IPS DF 6.9 (cell line): ENCODE measurements around the gene NAA15.

Source experiments
- DNase-seq: peaks from one replicate; pipeline ENCODE4 v3.0.0-alpha.2; 2013; ENCODE audit warnings: low read depth, low spot score
- H3K27ac ChIP-seq: one replicate; pipeline ENCODE4 v1.5.1; 2013; ENCODE audit warnings: low read length, control low read depth
- H3K27me3 ChIP-seq: 2 replicates; pipeline ENCODE4 v1.6.1; 2013; ENCODE audit warnings: mild to moderate bottlenecking, low read length; ENCODE audit not compliant: control insufficient read depth, insufficient read depth
- H3K36me3 ChIP-seq: 2 replicates; pipeline ENCODE4 v1.6.1; 2013; ENCODE audit warnings: low read length; ENCODE audit not compliant: control insufficient read depth, insufficient read depth
- H3K4me1 ChIP-seq: 2 replicates; pipeline ENCODE4 v1.6.1; 2013; ENCODE audit warnings: low read length; ENCODE audit not compliant: control insufficient read depth, insufficient read depth
- H3K4me3 ChIP-seq: 2 replicates; pipeline ENCODE4 v1.5.1; 2013; ENCODE audit warnings: mild to moderate bottlenecking, low read length
- H3K9me3 ChIP-seq: 2 replicates; pipeline ENCODE4 v1.6.1; 2013; ENCODE audit warnings: low read length, inconsistent platforms; ENCODE audit not compliant: control insufficient read depth, insufficient read depth
- WGBS: extraction: QIAGEN DNeasy Blood & Tissue Kit; methylation state at CpG from one replicate; pipeline ENCODE4 v1.1.7; 2013; ENCODE audit warnings: mixed read lengths, missing lambda C conversion rate; ENCODE audit not compliant: insufficient read length, insufficient coverage; 5-methylcytosine and 5-hydroxymethylcytosine counted together

NAA15 gene

DNA sequence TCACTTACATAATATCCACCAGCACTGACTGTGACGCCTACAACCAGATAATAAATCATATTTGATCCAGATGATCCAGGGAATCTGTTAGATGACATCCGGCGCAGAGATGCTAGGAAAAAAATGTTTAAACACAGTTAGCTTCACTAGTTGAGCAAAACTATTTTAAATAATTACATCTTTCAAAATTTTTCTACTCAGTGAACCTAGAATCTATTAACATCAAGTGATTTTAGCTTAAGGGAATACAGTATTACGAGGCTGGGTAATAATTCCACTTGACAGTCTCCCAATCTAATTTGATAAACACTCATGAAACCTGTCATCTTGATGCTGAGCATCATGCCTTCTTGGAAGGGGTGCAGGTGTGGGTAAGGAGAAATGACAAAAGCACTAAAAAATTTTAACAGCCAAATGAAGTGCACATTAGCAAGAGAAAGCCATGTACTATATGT, 26.0 kb upstream of the NAA15 start:
- peaks cover 14% of the 10 kb centered on the region for H3K27me3 ChIP-seq
- H3K9me3 ChIP-seq: no peaks in the 10 kb centered on the region
- no peak for DNase-seq
- WGBS: no CpG with 5 or more reads among the region's 4 CpGs
- H3K4me3 ChIP-seq: no peak overlapping the region
- H3K27ac ChIP-seq: no peak overlapping the region
- H3K36me3 ChIP-seq: no peaks in the 10 kb centered on the region
- no peaks in the 10 kb centered on the region for H3K4me1 ChIP-seq

GRCh38 chr4:139278485-139278884, 22.8 kb upstream of the NAA15 start:
- no peaks in the 10 kb centered on the region for H3K4me1 ChIP-seq
- H3K27me3 ChIP-seq: peaks cover 14% of the 10 kb centered on the region
- no peak overlapping the region for H3K27ac ChIP-seq
- H3K4me3 ChIP-seq: no peak overlapping the region
- WGBS: no CpG with 5 or more reads among the region's 16 CpGs
- no peak for DNase-seq
- no peaks in the 10 kb centered on the region for H3K36me3 ChIP-seq
- no peaks in the 10 kb centered on the region for H3K9me3 ChIP-seq

DNA sequence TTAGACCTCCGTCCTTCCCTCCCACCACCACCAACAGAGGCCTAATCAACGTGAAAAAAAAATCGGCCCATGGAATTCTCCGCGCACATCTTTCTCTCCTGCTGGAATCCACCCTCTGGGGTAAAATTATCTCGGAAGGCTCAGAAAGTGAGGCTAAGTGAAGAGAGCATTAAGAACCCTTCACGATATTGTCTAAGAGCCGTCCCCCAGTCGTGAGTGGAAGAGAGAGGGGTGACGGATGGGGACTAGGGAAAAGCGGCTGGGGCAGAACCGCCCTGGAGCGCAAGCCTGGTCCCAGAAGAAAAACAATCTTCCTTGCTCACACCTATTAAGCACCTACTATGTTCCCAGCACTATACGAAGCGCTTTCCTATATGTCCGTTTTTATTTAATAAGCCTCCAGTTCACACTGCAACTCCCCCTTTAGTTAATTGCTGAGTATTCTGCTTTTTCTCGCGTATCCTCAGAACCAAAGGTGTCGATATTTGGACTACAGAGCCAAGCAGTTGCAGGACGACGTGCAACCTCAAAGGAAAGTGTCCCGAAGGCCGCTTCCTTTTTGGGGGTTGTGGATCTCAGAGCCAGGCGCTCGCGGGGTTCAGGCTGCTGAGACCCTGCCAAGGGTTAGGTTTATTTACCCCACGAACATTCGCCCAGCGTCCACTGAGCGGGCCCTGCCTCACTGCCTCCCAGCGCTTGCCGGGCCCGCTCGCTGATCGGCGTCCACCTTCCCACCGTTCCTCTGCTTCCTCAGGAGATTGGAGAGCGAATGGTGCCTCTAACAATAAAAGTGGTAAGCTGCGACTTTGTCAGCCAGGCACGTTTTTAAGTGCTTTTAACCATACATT, 22.2 kb upstream of the NAA15 start:
- Histone ChIP-seq H3K4me3 (peak overlapping the region; percentile 40; the same call in 1 of the 2 replicates), H3K36me3 (no peaks in the 10 kb centered on the region), H3K9me3 (no peaks in the 10 kb centered on the region), H3K4me1 (no peaks in the 10 kb centered on the region), H3K27me3 (peaks cover 14% of the 10 kb centered on the region), H3K27ac (no peak overlapping the region)
- no peak for DNase-seq
- no CpG with 5 or more reads among the region's 40 CpGs for WGBS

DNA sequence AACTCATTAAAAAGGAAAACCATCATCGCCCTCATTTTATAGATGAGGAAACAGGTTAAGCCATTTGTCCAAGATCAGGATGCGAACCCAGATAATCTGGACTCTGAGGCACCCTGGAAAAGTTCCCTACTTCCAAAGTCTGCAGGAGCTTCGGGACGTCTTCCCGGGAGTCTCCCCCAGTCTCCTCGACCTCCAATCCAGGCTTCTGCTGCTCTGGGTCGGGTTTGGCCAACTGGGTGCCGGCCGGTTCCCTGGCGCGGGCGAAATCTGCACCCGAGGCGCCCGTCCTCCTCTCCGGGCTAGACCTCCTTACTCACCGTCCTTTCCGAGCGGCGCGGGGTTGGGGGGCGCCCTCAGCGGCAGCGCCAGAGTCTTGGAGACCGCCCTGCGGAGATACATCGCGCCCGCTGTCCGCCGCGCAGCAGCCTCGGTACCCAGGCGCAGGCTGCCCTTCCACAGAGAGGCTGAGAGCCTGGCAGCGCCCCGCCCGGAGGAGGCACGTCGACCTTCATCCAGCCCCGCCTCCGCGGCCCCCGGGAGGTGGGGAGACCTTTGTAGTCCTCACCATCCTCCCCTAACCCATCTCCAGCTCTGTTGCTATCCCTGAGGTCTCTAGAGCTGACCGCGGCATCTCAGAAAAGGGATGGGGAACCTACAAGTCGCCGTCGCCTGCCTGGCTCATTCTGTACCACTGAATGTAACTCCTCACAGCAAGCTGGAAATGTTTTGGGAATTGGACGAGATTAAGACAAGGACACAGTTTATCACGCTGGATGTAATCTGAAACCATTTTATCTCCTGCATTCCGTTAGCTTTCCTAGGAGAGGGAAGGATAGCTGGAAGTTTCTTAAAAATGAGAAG, 21.3 kb upstream of the NAA15 start, which contains the start of gene MGARP:
Gene MGARP, minus strand, starts transcription at position 466 of the 861 bp plus-strand sequence. Its CDS starts 67 bp downstream, at position 399.
- Histone ChIP-seq H3K9me3 (no peaks in the 10 kb centered on the region), H3K36me3 (no peaks in the 10 kb centered on the region), H3K4me3 (peak within 1 kb of the TSS; percentile 40; the same call in 1 of the 2 replicates), H3K4me1 (no peaks in the 10 kb centered on the region), H3K27me3 (peaks cover 14% of the 10 kb centered on the region), H3K27ac (no peak within 1 kb of the TSS)
- no peak for DNase-seq
- WGBS: no CpG with 5 or more reads among the region's 51 CpGs

- Histone ChIP-seq H3K9me3 (no peaks in the 10 kb centered on the region), H3K27me3 (peaks cover 14% of the 10 kb centered on the region), H3K36me3 (no peaks in the 10 kb centered on the region), H3K27ac (no peak overlapping the region), H3K4me1 (no peaks in the 10 kb centered on the region), H3K4me3 (no peak overlapping the region)
- no CpG with 5 or more reads among the region's 7 CpGs for WGBS
- DNase-seq: no peak
Observed at GRCh38 chr4:139282065-139282720, 19.1 kb upstream of the NAA15 start.

DNA sequence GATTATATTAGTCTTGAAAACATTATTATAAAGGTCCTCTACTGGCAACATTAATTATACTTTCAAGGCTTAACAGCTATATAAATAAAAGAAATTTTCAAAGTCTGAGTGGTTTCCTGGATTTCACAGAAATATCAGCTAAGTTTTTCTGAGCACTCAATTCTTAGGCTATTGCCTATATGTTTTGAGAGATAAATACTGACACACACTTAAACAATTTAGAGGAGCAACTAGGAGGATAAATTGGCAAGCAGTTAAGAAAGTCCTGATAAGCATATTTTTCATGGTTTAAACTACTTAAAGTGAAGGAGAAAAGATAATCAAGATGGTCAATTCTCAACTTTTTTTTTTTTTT, 18.6 kb upstream of the NAA15 start:
- H3K4me3 ChIP-seq: no peak overlapping the region
- peaks cover 14% of the 10 kb centered on the region for H3K27me3 ChIP-seq
- no peaks in the 10 kb centered on the region for H3K9me3 ChIP-seq
- no peak for DNase-seq
- no peaks in the 10 kb centered on the region for H3K4me1 ChIP-seq
- H3K27ac ChIP-seq: no peak overlapping the region
- no peaks in the 10 kb centered on the region for H3K36me3 ChIP-seq

DNA sequence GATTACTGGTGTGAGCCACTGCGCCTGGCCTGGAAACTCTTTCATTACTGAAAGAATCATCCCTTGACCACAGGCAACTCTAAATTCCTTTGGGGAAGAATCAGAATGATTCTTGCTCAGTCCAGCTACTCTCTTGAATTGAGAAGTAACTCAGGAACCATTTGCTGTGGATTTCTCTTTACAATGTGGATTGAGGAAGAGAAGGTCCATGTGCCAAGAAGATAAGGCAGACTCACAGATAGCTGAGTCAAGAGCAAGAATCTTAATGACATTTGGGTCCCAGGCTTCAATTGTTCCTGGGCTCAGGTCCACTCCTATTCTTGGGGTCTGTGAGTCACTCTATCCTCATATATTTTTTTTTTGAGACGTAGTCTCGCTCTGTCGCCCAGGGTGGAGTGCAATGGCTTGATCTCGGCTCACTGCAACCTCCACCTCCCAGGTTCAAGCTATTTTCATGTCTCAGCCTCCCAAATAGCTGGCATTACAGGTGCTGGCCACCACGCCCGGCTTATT, 15.1 kb upstream of the NAA15 start:
- no CpG with 5 or more reads among the region's 7 CpGs for WGBS
- Histone ChIP-seq H3K36me3 (no peaks in the 10 kb centered on the region), H3K27me3 (no peaks in the 10 kb centered on the region), H3K4me3 (no peak overlapping the region), H3K4me1 (no peaks in the 10 kb centered on the region), H3K9me3 (no peaks in the 10 kb centered on the region), H3K27ac (no peak overlapping the region)
- no peak for DNase-seq

- peak; percentile 91 for DNase-seq
- Histone ChIP-seq H3K4me3 (peak overlapping the region; percentile 92), H3K9me3 (no peaks in the 10 kb centered on the region), H3K4me1 (no peaks in the 10 kb centered on the region), H3K27me3 (no peaks in the 10 kb centered on the region), H3K27ac (no peak overlapping the region), H3K36me3 (no peaks in the 10 kb centered on the region)
- no CpG with 5 or more reads among the region's 51 CpGs for WGBS
Observed at GRCh38 chr4:139295206-139295941, 5.9 kb upstream of the NAA15 start.

DNA sequence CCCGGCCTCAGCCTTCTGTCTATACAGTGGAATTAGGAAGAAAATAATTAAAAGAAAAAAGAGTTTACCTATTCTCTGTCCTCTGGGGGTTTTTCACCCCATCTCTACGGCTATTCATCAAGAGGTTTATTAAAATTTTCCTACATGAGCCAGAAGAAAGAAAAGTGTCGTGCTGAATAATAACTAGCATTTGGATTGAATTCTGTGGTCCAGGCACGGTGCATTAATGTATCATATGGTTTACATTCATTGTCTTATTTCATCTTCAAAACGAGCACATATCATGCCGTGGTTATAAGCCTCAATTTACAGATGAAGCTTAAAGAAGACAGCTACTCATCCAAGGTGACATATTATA, 5.4 kb upstream of the NAA15 start:
- WGBS: no CpG with 5 or more reads among the region's 6 CpGs
- DNase-seq: no peak
- no peaks in the 10 kb centered on the region for H3K36me3 ChIP-seq
- H3K9me3 ChIP-seq: no peaks in the 10 kb centered on the region
- H3K4me3 ChIP-seq: no peak overlapping the region
- no peaks in the 10 kb centered on the region for H3K4me1 ChIP-seq
- H3K27me3 ChIP-seq: no peaks in the 10 kb centered on the region
- no peak overlapping the region for H3K27ac ChIP-seq
